Measurements from ENCODE around the gene ZNF502. TPM values are rescaled to one million over a fixed set of nuclear protein-coding genes. Genes with fewer than 3 reads are reported as not detected.
A peak's percentile ranks its signal among the peaks of the same experiment; 100 is the strongest.

ZNF502 gene
- total and polyA plus RNA-seq, 2 of the 13 experiments (the other 11 are each of a cell fraction or from before 2014, with no cell fraction given): not detected

DNA sequence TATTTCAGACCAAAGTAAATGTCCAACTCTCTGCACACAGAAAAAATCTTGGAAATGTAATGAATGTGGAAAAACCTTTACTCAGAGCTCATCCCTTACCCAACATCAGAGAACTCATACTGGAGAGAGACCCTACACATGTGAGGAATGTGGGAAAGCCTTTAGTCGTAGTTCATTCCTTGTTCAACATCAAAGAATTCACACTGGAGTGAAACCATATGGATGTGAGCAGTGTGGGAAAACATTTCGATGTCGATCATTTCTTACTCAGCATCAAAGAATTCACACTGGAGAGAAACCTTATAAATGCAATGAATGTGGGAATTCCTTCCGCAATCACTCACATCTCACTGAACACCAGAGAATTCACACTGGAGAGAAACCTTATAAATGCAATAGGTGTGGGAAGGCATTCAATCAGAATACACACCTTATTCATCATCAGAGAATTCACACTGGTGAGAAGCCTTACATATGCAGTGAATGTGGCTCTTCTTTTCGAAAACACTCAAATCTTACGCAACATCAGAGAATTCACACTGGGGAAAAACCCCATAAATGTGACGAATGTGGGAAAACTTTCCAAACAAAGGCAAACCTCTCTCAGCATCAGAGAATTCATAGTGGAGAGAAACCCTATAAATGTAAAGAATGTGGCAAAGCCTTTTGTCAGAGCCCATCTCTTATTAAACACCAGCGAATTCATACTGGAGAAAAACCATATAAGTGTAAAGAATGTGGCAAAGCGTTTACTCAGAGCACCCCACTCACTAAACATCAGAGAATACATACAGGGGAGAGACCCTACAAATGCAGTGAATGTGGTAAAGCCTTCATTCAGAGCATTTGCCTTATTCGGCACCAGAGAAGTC, 9.0 kb downstream of the ZNF502 start:
- Histone ChIP-seq H3K9ac (ENCODE audit: insufficient read depth, low read depth, low read length) (no peak overlapping the region), H3K27ac (ENCODE audit: extremely low read length, insufficient read depth, low read length) (no peak overlapping the region), H3K36me3 (replicated peaks in 1 of 2; ENCODE audit: control insufficient read depth in 1 of 2, insufficient read depth in 2 of 2, low read length in 2 of 2) (no peaks in the 10 kb centered on the region), H4K20me1 (ENCODE audit: insufficient read depth, low read length) (no peaks in the 10 kb centered on the region), H3K4me3 (replicated peaks in 1 of 3; ENCODE audit: insufficient read depth in 1 of 3, low read depth in 2 of 3, low read length in 3 of 3) (no peak overlapping the region), H3K79me2 (ENCODE audit: insufficient read depth, low read length) (no peaks in the 10 kb centered on the region), H3K9me3 (ENCODE audit: low read length) (peaks cover 78% of the 10 kb centered on the region), H3K4me2 (ENCODE audit: low read depth, low read length) (no peak overlapping the region), H3K4me1 (ENCODE audit: insufficient read depth, low read length) (no peaks in the 10 kb centered on the region), H2AFZ (ENCODE audit: low read length) (no peak overlapping the region), H3K27me3 (ENCODE audit: control insufficient read depth in 1 of 2, insufficient read depth in 2 of 2, low read length in 2 of 2) (no peaks in the 10 kb centered on the region)
- CTCF ChIA-PET (ENCODE audit: low intra/inter-chr PET ratio, low total read pairs): no interaction called here
- FAIRE-seq (no peak), ATAC-seq (no peak), DNase-seq (ENCODE audit: low spot score) (no peak)
- POLR2A ChIA-PET: no interaction called here
- BruUV-seq (replicated peaks): no TSS peak
- intact Hi-C loops (cut with micrococcal nuclease; ENCODE audit: unreplicated experiment) (no loop called here), in situ Hi-C loops (cut with HindIII; ENCODE audit: extremely low pct_ligation_motif_present, low pct_unique_long_range_greater_than_20kb) (no loop called here)
- WGBS (ENCODE audit: low lambda C conversion rate): 36% methylated on average over 10 of the region's 10 CpGs
- TF ChIP-seq ZNF557 (CRISPR knock-in tag; IDR thresholded peaks at IDR 0.05) (no peak), ZNF790 (CRISPR knock-in tag; IDR thresholded peaks at IDR 0.05; ENCODE audit: borderline replicate concordance) (no peak), SRSF1 (optimal IDR thresholded peaks at IDR 0.05; ENCODE audit: low read depth, low read length) (no peak), ZNF256 (CRISPR knock-in tag; conservative IDR thresholded peaks at IDR 0.05) (no peak), ATM (IDR thresholded peaks at IDR 0.05; ENCODE audit: borderline replicate concordance) (no peak), ZGPAT (CRISPR knock-in tag; IDR thresholded peaks at IDR 0.05) (no peak), ZNF382 (CRISPR knock-in tag; IDR thresholded peaks at IDR 0.05; ENCODE audit: borderline replicate concordance) (no peak), ZNF281 (CRISPR knock-in tag; IDR thresholded peaks at IDR 0.05; ENCODE audit: borderline replicate concordance) (no peak), ZBTB2 (CRISPR knock-in tag; IDR thresholded peaks at IDR 0.05; ENCODE audit: low read depth) (no peak), CHCHD3 (CRISPR knock-in tag; IDR thresholded peaks at IDR 0.05) (no peak), CEBPB (IDR thresholded peaks at IDR 0.05; ENCODE audit: borderline replicate concordance, low read depth, low read length) (peak; percentile 50; the same call in 1 of the 2 replicates), AKAP8 (CRISPR knock-in tag; IDR thresholded peaks at IDR 0.05) (no peak), MLLT10 (CRISPR knock-in tag; IDR thresholded peaks at IDR 0.05) (no peak), ZNF274 (CRISPR knock-in tag; IDR thresholded peaks at IDR 0.05) (peak; percentile 92; the same call in 1 of the 2 replicates)

Measured in HepG2 (cell line).